Endothelial cell of umbilical vein (primary cell): ENCODE measurements around the gene MYOF. TPM values are rescaled to one million over a fixed set of nuclear protein-coding genes. Genes with fewer than 3 reads are reported as not detected.

Source experiments
- BruUV-seq: library from RNA; stranded (reverse); fragments of 400-500 nt; replicated peaks from 2 replicates; lab custom pipeline; 2021; lab: Mats Ljungman, UMichigan
- CTCF ChIA-PET: fragments of 300-600, 350-600 bp; sonication (Branson Sonifier 250); formaldehyde crosslinking; loops from one replicate; lab custom pipeline; 2021; ENCODE audit warnings: antibody characterized with exemption, inconsistent platforms; lab: Charles Lee
- POLR2A ChIA-PET: fragments of 300-600, 350-600 bp; sonication (Branson Sonifier 250); formaldehyde crosslinking; loops from one replicate; lab custom pipeline; 2021; ENCODE audit warnings: antibody characterized with exemption, inconsistent platforms; lab: Charles Lee
- DNase-seq: peaks from one replicate; pipeline ENCODE4 v3.0.0-alpha.2; 2011; ENCODE audit warnings: low read depth, low spot score
- FAIRE-seq: peaks from 2 replicates; lab custom pipeline; 2011; peaks lifted over from hg19 to GRCh38; lab: Jason Lieb, UNC
- H2AFZ ChIP-seq: 2 replicates; pipeline ENCODE4 v1.6.0; 2012; ENCODE audit warnings: low read depth, low read length, control low read depth, inconsistent platforms
- H3K27ac ChIP-seq: 2 replicates; pipeline ENCODE4 v1.5.1; 2011; ENCODE audit warnings: low read depth, mild to moderate bottlenecking, control low read depth, low read length, moderate library complexity; ENCODE audit not compliant: insufficient read depth
- H3K27me3 ChIP-seq, 2 experiments: 2 replicates each; pipeline versions ENCODE4 v1.6.0 to v1.6.1; 2011; ENCODE audit warnings: low read length in 2 of 2, mixed read lengths in 1 of 2; ENCODE audit not compliant: control insufficient read depth in 2 of 2, insufficient read depth in 2 of 2
- H3K36me3 ChIP-seq, 2 experiments: 2 replicates in 1 of 2; 3 replicates in 1 of 2; pipeline ENCODE4 v1.5.1; 2011; ENCODE audit warnings: low read length in 2 of 2, mild to moderate bottlenecking in 1 of 2, moderate library complexity in 1 of 2; ENCODE audit not compliant: control insufficient read depth in 2 of 2, insufficient read depth in 2 of 2; ENCODE audit errors: extremely low read depth in 1 of 2
- H3K4me1 ChIP-seq: 3 replicates; pipeline ENCODE4 v1.5.1; 2011; ENCODE audit warnings: mild to moderate bottlenecking, low read length; ENCODE audit not compliant: control insufficient read depth, insufficient read depth; ENCODE audit errors: extremely low read depth
- H3K4me2 ChIP-seq: 2 replicates; pipeline ENCODE4 v1.6.1; 2011; ENCODE audit warnings: low read length, control low read depth, mixed read lengths; ENCODE audit not compliant: insufficient read depth
- H3K4me3 ChIP-seq, 3 experiments: fragments of 200-600 bp in 1 of 3; sonication (generic), shearing (Covaris generic) in 1 of 3; replicated peaks in 1 of 3; 2 replicates each; pipeline ENCODE4 v1.5.1; 2011 to 2016; ENCODE audit warnings: control low read depth in 3 of 3, low read length in 3 of 3, mild to moderate bottlenecking in 2 of 3, inconsistent platforms in 1 of 3, low read depth in 1 of 3, moderate library complexity in 1 of 3; ENCODE audit not compliant: insufficient read depth in 1 of 3
- H3K79me2 ChIP-seq: 2 replicates; pipeline ENCODE4 v1.6.0; 2012; ENCODE audit warnings: low read length, inconsistent platforms; ENCODE audit not compliant: control insufficient read depth, insufficient read depth
- H3K9ac ChIP-seq: replicated peaks from 2 replicates; pipeline ENCODE3; 2011; ENCODE audit warnings: low read length, control low read depth; ENCODE audit not compliant: insufficient read depth; ENCODE audit errors: extremely low read depth
- H3K9me1 ChIP-seq: replicated peaks from 3 replicates; pipeline ENCODE4 v1.6.0; 2011; ENCODE audit warnings: mild to moderate bottlenecking, low read length; ENCODE audit not compliant: control insufficient read depth, insufficient read depth; ENCODE audit errors: extremely low read depth
- H3K9me3 ChIP-seq: replicated peaks from 2 replicates; pipeline ENCODE4 v1.5.1; 2012; ENCODE audit warnings: low read length, inconsistent platforms; ENCODE audit not compliant: control insufficient read depth, insufficient read depth
- H4K20me1 ChIP-seq: replicated peaks from 2 replicates; pipeline ENCODE3; 2011; ENCODE audit warnings: mild to moderate bottlenecking, low read length; ENCODE audit not compliant: control insufficient read depth, insufficient read depth; ENCODE audit errors: extremely low read depth
- EZH2 ChIP-seq: IDR thresholded peaks from 2 replicates; pipeline ENCODE4 v1.6.1; 2012; ENCODE audit warnings: borderline replicate concordance, low read depth, mild to moderate bottlenecking, moderate library complexity, low read length, inconsistent platforms; ENCODE audit not compliant: severe bottlenecking
- FOS ChIP-seq: IDR thresholded peaks from 2 replicates; pipeline ENCODE4 v1.6.1; 2011; ENCODE audit warnings: mild to moderate bottlenecking, low read length, moderate library complexity, borderline replicate concordance; ENCODE audit not compliant: insufficient read depth
- GATA2 ChIP-seq: IDR thresholded peaks from 2 replicates; pipeline ENCODE4 v1.7.0; 2011; ENCODE audit warnings: low read depth, mild to moderate bottlenecking, moderate library complexity, mixed read lengths, low read length; ENCODE audit not compliant: insufficient read length, insufficient read depth
- JUN ChIP-seq: IDR thresholded peaks from 2 replicates; pipeline ENCODE4 v1.6.1; 2011; ENCODE audit warnings: borderline replicate concordance, low read depth; ENCODE audit not compliant: insufficient read length, insufficient read depth
- MYC ChIP-seq: IDR thresholded peaks from one replicate; pipeline ENCODE4 v1.6.1; 2011; ENCODE audit warnings: mild to moderate bottlenecking, low read depth, low read length
- POLR2A ChIP-seq: IDR thresholded peaks from 2 replicates; pipeline ENCODE4 v1.6.1; 2012; ENCODE audit warnings: low read depth, mild to moderate bottlenecking, control low read depth, low read length
- POLR2AphosphoS5 ChIP-seq: IDR thresholded peaks from 2 replicates; pipeline ENCODE4 v1.6.1; 2012; ENCODE audit warnings: low read depth, mild to moderate bottlenecking, control low read depth, low read length, moderate library complexity; ENCODE audit not compliant: insufficient read depth
- dilution Hi-C: fragments of 300-500 bp; cut with MboI; formaldehyde crosslinking; loops from one replicate; pipeline ENCODE4 v1.15.0; 2019; ENCODE audit warnings: low sequenced_read_pairs; ENCODE audit not compliant: extremely low pct_ligation_motif_present
- intact Hi-C: fragments of 100-400 bp; cut with micrococcal nuclease; formaldehyde crosslinking; loops from one replicate; pipeline ENCODE4 v1.10.0; 2022
- polyA plus RNA-seq, 4 experiments: library from polyadenylated mRNA; depleted of rRNA in 3 of 4; stranded (reverse) in 3 of 4; unstranded in 1 of 4; fragments of >200 nt; gene quantifications; 2 replicates each; pipeline versions ENCODE4 v1.2.1 to v1.2.3, GENCODE V29; 2011 to 2012; ENCODE audit warnings: missing spikeins in 1 of 4
- total RNA-seq: library from RNA; stranded (reverse); gene quantifications from 2 replicates; pipeline ENCODE4 v1.2.3, GENCODE V29; 2021
- TF ChIP-seq, protein P1 (sequence below), 2 donors: IDR thresholded peaks; 1 replicate in 1 of 2; 2 replicates in 1 of 2; pipeline ENCODE4 v1.5.1; 2011; ENCODE audit warnings: low read length in 2 of 2, mild to moderate bottlenecking in 2 of 2, moderate library complexity in 2 of 2, control low read depth in 1 of 2, inconsistent platforms in 1 of 2, low read depth in 1 of 2; ENCODE audit not compliant: insufficient read depth in 1 of 2; ENCODE audit errors: extremely low read depth in 1 of 2
- TF ChIP-seq, protein P2 (sequence below): IDR thresholded peaks from 2 replicates; pipeline ENCODE4 v1.6.1; 2011; ENCODE audit not compliant: insufficient read depth, insufficient read length

The MYOF gene
- total and polyA plus RNA-seq, 2 donors (not counting 3 experiments of a cell fraction or from before 2014, with no cell fraction given) = 98.4 to 379 TPM

DNA sequence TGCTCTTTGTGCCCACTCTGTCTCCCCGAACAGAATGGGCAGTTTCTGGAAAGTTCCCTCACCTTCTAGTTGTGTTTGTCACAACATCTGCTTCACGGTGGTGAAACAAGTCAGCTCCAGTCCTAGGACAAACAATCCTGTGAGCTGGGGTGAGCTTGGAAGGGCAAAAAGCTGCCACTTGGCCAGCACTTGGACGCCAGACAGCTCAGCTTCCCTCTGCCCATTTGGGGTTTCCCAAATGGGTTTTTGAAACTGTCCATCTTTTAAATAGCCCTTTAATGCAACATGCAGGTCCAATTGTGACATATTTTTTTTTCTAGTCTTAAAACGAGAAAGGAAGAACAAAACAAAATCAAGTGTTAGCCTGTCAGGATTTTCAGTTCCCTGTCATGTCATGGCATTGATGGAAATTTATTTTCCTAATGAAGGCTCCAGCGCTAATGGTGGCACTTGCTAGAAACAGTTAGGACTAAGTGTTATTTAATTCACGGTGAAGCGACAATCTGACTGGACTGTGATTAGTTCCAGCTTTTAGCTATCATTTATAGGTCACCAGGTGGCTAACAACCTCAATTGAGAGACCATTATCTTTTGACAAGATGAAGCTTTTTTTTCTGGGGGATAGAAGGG, 181.7 kb downstream of the MYOF start:
- Histone ChIP-seq H3K27me3 (no peaks in the 10 kb centered on the region), H4K20me1 (no peaks in the 10 kb centered on the region), H3K27ac (no peak overlapping the region), H3K9me3 (no peaks in the 10 kb centered on the region), H3K4me3 (no peak overlapping the region), H3K79me2 (no peaks in the 10 kb centered on the region), H3K4me2 (no peak overlapping the region), H3K9ac (no peak overlapping the region), H3K9me1 (no peaks in the 10 kb centered on the region), H3K36me3 (peaks cover 0 to 3% of the 10 kb centered on the region in 2 experiments), H3K4me1 (no peaks in the 10 kb centered on the region), H2AFZ (no peak overlapping the region)
- FAIRE-seq (no peak), DNase-seq (no peak)
- intact Hi-C loops = no loop called here
- dilution Hi-C loops = no loop called here
- POLR2A ChIA-PET = no interaction called here
- no TSS peak for BruUV-seq
- TF ChIP-seq GATA2 (no peak), POLR2A (no peak), POLR2AphosphoS5 (no peak), FOS (no peak), EZH2 (no peak), MYC (no peak), JUN (no peak)
- TF ChIP-seq, protein P1, sequence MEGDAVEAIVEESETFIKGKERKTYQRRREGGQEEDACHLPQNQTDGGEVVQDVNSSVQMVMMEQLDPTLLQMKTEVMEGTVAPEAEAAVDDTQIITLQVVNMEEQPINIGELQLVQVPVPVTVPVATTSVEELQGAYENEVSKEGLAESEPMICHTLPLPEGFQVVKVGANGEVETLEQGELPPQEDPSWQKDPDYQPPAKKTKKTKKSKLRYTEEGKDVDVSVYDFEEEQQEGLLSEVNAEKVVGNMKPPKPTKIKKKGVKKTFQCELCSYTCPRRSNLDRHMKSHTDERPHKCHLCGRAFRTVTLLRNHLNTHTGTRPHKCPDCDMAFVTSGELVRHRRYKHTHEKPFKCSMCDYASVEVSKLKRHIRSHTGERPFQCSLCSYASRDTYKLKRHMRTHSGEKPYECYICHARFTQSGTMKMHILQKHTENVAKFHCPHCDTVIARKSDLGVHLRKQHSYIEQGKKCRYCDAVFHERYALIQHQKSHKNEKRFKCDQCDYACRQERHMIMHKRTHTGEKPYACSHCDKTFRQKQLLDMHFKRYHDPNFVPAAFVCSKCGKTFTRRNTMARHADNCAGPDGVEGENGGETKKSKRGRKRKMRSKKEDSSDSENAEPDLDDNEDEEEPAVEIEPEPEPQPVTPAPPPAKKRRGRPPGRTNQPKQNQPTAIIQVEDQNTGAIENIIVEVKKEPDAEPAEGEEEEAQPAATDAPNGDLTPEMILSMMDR (IDR thresholded peaks at IDR 0.05; ENCODE audit: extremely low read depth in 1 of 2, insufficient read depth in 1 of 2, low read depth in 1 of 2, low read length in 2 of 2) = no peak
- TF ChIP-seq, protein P2, sequence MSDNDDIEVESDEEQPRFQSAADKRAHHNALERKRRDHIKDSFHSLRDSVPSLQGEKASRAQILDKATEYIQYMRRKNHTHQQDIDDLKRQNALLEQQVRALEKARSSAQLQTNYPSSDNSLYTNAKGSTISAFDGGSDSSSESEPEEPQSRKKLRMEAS = no peak
- CTCF ChIA-PET = interaction anchor here (1.1 kb wide), 1 partner anchor 185 kb away, joined by 3 read pairs; no protein-coding TSS in a partner anchor
